Osteocyte (in vitro differentiated cells): Measurements from ENCODE around the gene SCN2B. TPM values are rescaled to one million over a fixed set of nuclear protein-coding genes. Genes with fewer than 3 reads are reported as not detected.

ENCODE experiments used
- DNase-seq: peaks from one replicate; pipeline ENCODE4 v3.0.0; 2021; ENCODE audit warnings: mixed read lengths; ENCODE audit not compliant: unreplicated experiment; ENCODE audit errors: extremely low spot score
- H3K27ac Mint-ChIP-seq: one replicate; pipeline ENCODE4 v1.8.0; 2021; ENCODE audit warnings: mild to moderate bottlenecking, mixed read lengths; ENCODE audit not compliant: unreplicated experiment
- H3K27me3 Mint-ChIP-seq: one replicate; pipeline ENCODE4 v1.8.0; 2021; ENCODE audit warnings: mixed read lengths; ENCODE audit not compliant: unreplicated experiment
- H3K36me3 Mint-ChIP-seq: one replicate; pipeline ENCODE4 v1.8.0; 2021; ENCODE audit warnings: mixed read lengths; ENCODE audit not compliant: unreplicated experiment
- H3K4me1 Mint-ChIP-seq: one replicate; pipeline ENCODE4 v1.8.0; 2021; ENCODE audit warnings: mixed read lengths; ENCODE audit not compliant: unreplicated experiment
- H3K4me3 Mint-ChIP-seq: one replicate; pipeline ENCODE4 v1.8.0; 2021; ENCODE audit warnings: mild to moderate bottlenecking, moderate library complexity, mixed read lengths; ENCODE audit not compliant: unreplicated experiment
- H3K9me3 Mint-ChIP-seq: one replicate; pipeline ENCODE4 v1.8.0; 2021; ENCODE audit warnings: mixed read lengths; ENCODE audit not compliant: unreplicated experiment
- total RNA-seq: library from RNA; stranded (reverse); gene quantifications from 2 replicates; pipeline ENCODE4 v1.2.1, GENCODE V29; 2021
- TF ChIP-seq, protein P1 (sequence below): fragments of 200-600 bp; sonication (generic); IDR thresholded peaks from 2 replicates; pipeline ENCODE4 v1.5.0; 2021; ENCODE audit warnings: antibody characterized with exemption, mild to moderate bottlenecking, moderate library complexity

The SCN2B gene
- total RNA-seq, 1 donor from 2014 or later, result not detected

- Mint-ChIP-seq H3K4me1 (no peaks in the 10 kb centered on the region), H3K36me3 (no peaks in the 10 kb centered on the region), H3K27me3 (peaks cover 22% of the 10 kb centered on the region), H3K4me3 (no peak overlapping the region), H3K9me3 (no peaks in the 10 kb centered on the region), H3K27ac (no peak overlapping the region)
- no peak for DNase-seq
- TF ChIP-seq, protein P1, sequence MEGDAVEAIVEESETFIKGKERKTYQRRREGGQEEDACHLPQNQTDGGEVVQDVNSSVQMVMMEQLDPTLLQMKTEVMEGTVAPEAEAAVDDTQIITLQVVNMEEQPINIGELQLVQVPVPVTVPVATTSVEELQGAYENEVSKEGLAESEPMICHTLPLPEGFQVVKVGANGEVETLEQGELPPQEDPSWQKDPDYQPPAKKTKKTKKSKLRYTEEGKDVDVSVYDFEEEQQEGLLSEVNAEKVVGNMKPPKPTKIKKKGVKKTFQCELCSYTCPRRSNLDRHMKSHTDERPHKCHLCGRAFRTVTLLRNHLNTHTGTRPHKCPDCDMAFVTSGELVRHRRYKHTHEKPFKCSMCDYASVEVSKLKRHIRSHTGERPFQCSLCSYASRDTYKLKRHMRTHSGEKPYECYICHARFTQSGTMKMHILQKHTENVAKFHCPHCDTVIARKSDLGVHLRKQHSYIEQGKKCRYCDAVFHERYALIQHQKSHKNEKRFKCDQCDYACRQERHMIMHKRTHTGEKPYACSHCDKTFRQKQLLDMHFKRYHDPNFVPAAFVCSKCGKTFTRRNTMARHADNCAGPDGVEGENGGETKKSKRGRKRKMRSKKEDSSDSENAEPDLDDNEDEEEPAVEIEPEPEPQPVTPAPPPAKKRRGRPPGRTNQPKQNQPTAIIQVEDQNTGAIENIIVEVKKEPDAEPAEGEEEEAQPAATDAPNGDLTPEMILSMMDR, result no peak
Measured at GRCh38 chr11:118126082-118126838, 50.2 kb downstream of the SCN2B start.

- H3K9me3 Mint-ChIP-seq, result no peaks in the 10 kb centered on the region
- TF ChIP-seq, protein P1, result no peak
- no peak overlapping the region for H3K4me3 Mint-ChIP-seq
- no peak for DNase-seq
- H3K27me3 Mint-ChIP-seq, result peaks cover 18% of the 10 kb centered on the region
- H3K4me1 Mint-ChIP-seq, result no peaks in the 10 kb centered on the region
- no peaks in the 10 kb centered on the region for H3K36me3 Mint-ChIP-seq
- no peak overlapping the region for H3K27ac Mint-ChIP-seq
Measured at GRCh38 chr11:118124929-118125535, 51.4 kb downstream of the SCN2B start.

DNA sequence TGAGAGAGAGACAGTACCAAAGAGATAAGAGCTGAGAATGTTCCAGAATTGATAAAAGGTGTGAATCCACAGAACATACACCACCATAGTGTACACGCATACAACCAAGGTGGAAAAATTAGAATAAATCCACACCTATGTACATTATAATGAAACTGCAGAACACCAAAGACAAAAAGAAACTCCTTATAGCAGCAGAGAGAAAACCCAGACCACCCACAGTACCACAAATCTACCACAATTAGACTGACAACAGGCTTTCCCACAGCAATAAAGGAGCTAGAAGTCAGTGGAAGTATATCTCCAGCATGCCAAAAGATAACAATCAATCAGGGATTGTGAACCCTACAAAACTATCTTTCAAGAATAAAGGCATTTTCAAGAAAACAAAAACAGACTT is 55.6 kb downstream of the SCN2B start:
- H3K4me1 Mint-ChIP-seq, result no peaks in the 10 kb centered on the region
- peaks cover 13% of the 10 kb centered on the region for H3K27me3 Mint-ChIP-seq

GRCh38 chr11:118117790-118118601 is 58.4 kb downstream of the SCN2B start:
- Mint-ChIP-seq H3K27me3 (peaks cover 12% of the 10 kb centered on the region), H3K4me1 (no peaks in the 10 kb centered on the region), H3K27ac (no peak overlapping the region), H3K36me3 (no peaks in the 10 kb centered on the region), H3K4me3 (no peak overlapping the region), H3K9me3 (no peaks in the 10 kb centered on the region)
- no peak for DNase-seq
- TF ChIP-seq, protein P1, result no peak

More for the DNA sequence above, 55.6 kb downstream of the SCN2B start:
- TF ChIP-seq, protein P1, result no peak
- DNase-seq, result no peak
- Mint-ChIP-seq H3K27ac (no peak overlapping the region), H3K4me3 (no peak overlapping the region), H3K36me3 (no peaks in the 10 kb centered on the region), H3K9me3 (no peaks in the 10 kb centered on the region)

GRCh38 chr11:118115048-118115447 is 61.4 kb downstream of the SCN2B start:
- no peaks in the 10 kb centered on the region for H3K36me3 Mint-ChIP-seq
- no peak overlapping the region for H3K4me3 Mint-ChIP-seq
- H3K27ac Mint-ChIP-seq, result no peak overlapping the region
- H3K9me3 Mint-ChIP-seq, result no peaks in the 10 kb centered on the region
- no peaks in the 10 kb centered on the region for H3K4me1 Mint-ChIP-seq
- no peak for DNase-seq
- TF ChIP-seq, protein P1, result no peak
- peaks cover 8% of the 10 kb centered on the region for H3K27me3 Mint-ChIP-seq
